HG03521 (cell line): Measurements from ENCODE around the gene MYOM1.

Source experiments
- ATAC-seq: cut with Tn5 transposase; IDR thresholded peaks from one replicate; pipeline ENCODE4 v1.9.1; 2021; ENCODE audit warnings: mild to moderate bottlenecking, moderate library complexity; ENCODE audit not compliant: unreplicated experiment

MYOM1 gene

GRCh38 chr18:3121259-3121658, 98.5 kb downstream of the MYOM1 start:
- ATAC-seq: no peak

- ATAC-seq: no peak
These were observed 99.4 kb downstream of the MYOM1 start for GRCh38 chr18:3120356-3120755.

- no peak for ATAC-seq
These were observed 100.1 kb downstream of the MYOM1 start for GRCh38 chr18:3119401-3120341.

GRCh38 chr18:3118195-3119010, 101.4 kb downstream of the MYOM1 start:
- ATAC-seq: no peak

- no peak for ATAC-seq
These were observed 102.1 kb downstream of the MYOM1 start for GRCh38 chr18:3117493-3118192.

- no peak for ATAC-seq
These were observed 104.2 kb downstream of the MYOM1 start for GRCh38 chr18:3115447-3116030.

- ATAC-seq: no peak
These were observed 105.3 kb downstream of the MYOM1 start for GRCh38 chr18:3114451-3114850.

- ATAC-seq: no peak
These were observed 105.7 kb downstream of the MYOM1 start for GRCh38 chr18:3114026-3114425.

- ATAC-seq: no peak
These were observed 108.1 kb downstream of the MYOM1 start for GRCh38 chr18:3111523-3112240.

GRCh38 chr18:3110034-3110752, 109.6 kb downstream of the MYOM1 start:
- ATAC-seq: no peak

GRCh38 chr18:3107740-3108151, 112.0 kb downstream of the MYOM1 start:
- no peak for ATAC-seq

- no peak for ATAC-seq
These were observed 115.3 kb downstream of the MYOM1 start for GRCh38 chr18:3104190-3105054.

GRCh38 chr18:3103576-3103975, 116.2 kb downstream of the MYOM1 start:
- no peak for ATAC-seq

GRCh38 chr18:3102983-3103382, 116.8 kb downstream of the MYOM1 start:
- ATAC-seq: no peak

- ATAC-seq: no peak
These were observed 119.2 kb downstream of the MYOM1 start for GRCh38 chr18:3100498-3101132.

- no peak for ATAC-seq
These were observed 120.4 kb downstream of the MYOM1 start for GRCh38 chr18:3099327-3099726.

- no peak for ATAC-seq
These were observed 122.7 kb downstream of the MYOM1 start for GRCh38 chr18:3097082-3097481.

- no peak for ATAC-seq
These were observed 123.8 kb downstream of the MYOM1 start for GRCh38 chr18:3095921-3096320.
